ENCODE measurements around the gene SLC27A3.

Gene SLC27A3

GRCh38 chr1:153770797-153771196 lies 4.4 kb upstream of the SLC27A3 start:
- no peak for TF ChIP-seq CTCF (IDR thresholded peaks at IDR 0.05; ENCODE audit: extremely low read depth, insufficient read depth, missing control alignments)
- no peak for DNase-seq (ENCODE audit: low spot score)
- in situ Hi-C loops (cut with MboI; ENCODE audit: low pct_unique_long_range_greater_than_20kb, low sequenced_read_pairs, unreplicated experiment), result no loop called here

- no peak for DNase-seq (ENCODE audit: low spot score)
- in situ Hi-C loops (cut with MboI; ENCODE audit: low pct_unique_long_range_greater_than_20kb, low sequenced_read_pairs, unreplicated experiment), result no loop called here
- no peak for TF ChIP-seq CTCF (IDR thresholded peaks at IDR 0.05; ENCODE audit: extremely low read depth, insufficient read depth, missing control alignments)
Measured at GRCh38 chr1:153771261-153771660, 3.9 kb upstream of the SLC27A3 start.

- in situ Hi-C loops (cut with MboI; ENCODE audit: low pct_unique_long_range_greater_than_20kb, low sequenced_read_pairs, unreplicated experiment), result no loop called here
- peak; percentile 53 for TF ChIP-seq CTCF (IDR thresholded peaks at IDR 0.05; ENCODE audit: extremely low read depth, insufficient read depth, missing control alignments)
- no peak for DNase-seq (ENCODE audit: low spot score)
Measured at GRCh38 chr1:153771841-153772593, 3.2 kb upstream of the SLC27A3 start.

- TF ChIP-seq CTCF (IDR thresholded peaks at IDR 0.05; ENCODE audit: extremely low read depth, insufficient read depth, missing control alignments), result no peak
- no peak for DNase-seq (ENCODE audit: low spot score)
- in situ Hi-C loops (cut with MboI; ENCODE audit: low pct_unique_long_range_greater_than_20kb, low sequenced_read_pairs, unreplicated experiment), result no loop called here
Measured at GRCh38 chr1:153773096-153773921, 1.9 kb upstream of the SLC27A3 start.

- in situ Hi-C loops (cut with MboI; ENCODE audit: low pct_unique_long_range_greater_than_20kb, low sequenced_read_pairs, unreplicated experiment), result no loop called here
- no peak for TF ChIP-seq CTCF (IDR thresholded peaks at IDR 0.05; ENCODE audit: extremely low read depth, insufficient read depth, missing control alignments)
- DNase-seq (ENCODE audit: low spot score), result no peak
Measured at GRCh38 chr1:153774026-153774595, 1.1 kb upstream of the SLC27A3 start.

GRCh38 chr1:153775458-153776327 lies 486 bp downstream of the SLC27A3 start:
- in situ Hi-C loops (cut with MboI; ENCODE audit: low pct_unique_long_range_greater_than_20kb, low sequenced_read_pairs, unreplicated experiment), result no loop called here
- peak; percentile 79 for DNase-seq (ENCODE audit: low spot score)
- no peak for TF ChIP-seq CTCF (IDR thresholded peaks at IDR 0.05; ENCODE audit: extremely low read depth, insufficient read depth, missing control alignments)

All from GM13977 (cell line).